AG04450 (cell line): Measurements from ENCODE around the gene DNAJC5. TPM values are rescaled to one million over a fixed set of nuclear protein-coding genes. Genes with fewer than 3 reads are reported as not detected.
A peak's percentile ranks its signal among the peaks of the same experiment; 100 is the strongest.

Experiments used
- CTCF ChIA-PET: fragments of 300-600, 350-600 bp; formaldehyde crosslinking; extraction: SDS; loops from one replicate; lab custom pipeline; 2022; ENCODE audit warnings: antibody characterized with exemption, inconsistent platforms; lab: Charles Lee
- POLR2A ChIA-PET: fragments of 350-600 bp; formaldehyde crosslinking; extraction: SDS; loops from one replicate; lab custom pipeline; 2021; ENCODE audit warnings: antibody characterized with exemption, inconsistent platforms; lab: Yijun Ruan, JAX
- DNase-seq: peaks from one replicate; pipeline ENCODE4 v3.0.0-alpha.2; 2011; ENCODE audit warnings: low read depth, low spot score
- H3K27ac ChIP-seq: one replicate; pipeline ENCODE4 v1.5.1; 2012; ENCODE audit warnings: low read depth, low read length, control low read depth
- H3K27me3 ChIP-seq: one replicate; pipeline ENCODE4 v1.6.0; 2012; ENCODE audit warnings: low read length; ENCODE audit not compliant: control insufficient read depth, insufficient read depth
- H3K4me3 ChIP-seq: 2 replicates; pipeline ENCODE4 v1.5.1; 2011; ENCODE audit warnings: mild to moderate bottlenecking, low read depth, low read length, control low read depth
- H3K9me3 ChIP-seq: 2 replicates; pipeline ENCODE4 v1.5.1; 2012; ENCODE audit warnings: low read length; ENCODE audit not compliant: control insufficient read depth, insufficient read depth
- CTCF ChIP-seq: IDR thresholded peaks from 2 replicates; pipeline ENCODE4 v1.5.1; 2011; ENCODE audit warnings: low read depth, low read length, control low read depth, inconsistent platforms
- polyA plus RNA-seq: library from polyadenylated mRNA; depleted of rRNA; stranded (reverse); fragments of >200 nt; gene quantifications from 2 replicates; pipeline ENCODE4 v1.2.3, GENCODE V29; 2011

Gene DNAJC5
- polyA plus RNA-seq, 1 experiment = 36.7 TPM

- POLR2A ChIA-PET = no interaction called here
- no peak overlapping the region for H3K4me3 ChIP-seq
- DNase-seq = no peak
- no peaks in the 10 kb centered on the region for H3K27me3 ChIP-seq
- CTCF ChIA-PET = interaction anchor here (1.4 kb wide), 1 partner anchor 22 kb away, joined by 3 read pairs; no protein-coding TSS in a partner anchor
- no peak for TF ChIP-seq CTCF
- H3K9me3 ChIP-seq = peaks cover 10% of the 10 kb centered on the region; the same call in 1 of the 2 replicates
- no peak overlapping the region for H3K27ac ChIP-seq
Observed at GRCh38 chr20:63951398-63952209, 56.7 kb downstream of the DNAJC5 start.

GRCh38 chr20:63952210-63952535, 57.2 kb downstream of the DNAJC5 start:
- POLR2A ChIA-PET = no interaction called here

GRCh38 chr20:63952769-63953168, 57.8 kb downstream of the DNAJC5 start:
- H3K27ac ChIP-seq = no peak overlapping the region
- no peak for TF ChIP-seq CTCF
- no peak overlapping the region for H3K4me3 ChIP-seq
- ChIA-PET POLR2A (no interaction called here), CTCF (interaction anchor here (1.4 kb wide), 1 partner anchor 21 kb away, joined by 3 read pairs; no protein-coding TSS in a partner anchor)
- H3K9me3 ChIP-seq = peaks cover 8% of the 10 kb centered on the region; the same call in 1 of the 2 replicates
- DNase-seq = no peak
- no peaks in the 10 kb centered on the region for H3K27me3 ChIP-seq

More at GRCh38 chr20:63952210-63952535, 57.2 kb downstream of the DNAJC5 start:
- no peak for DNase-seq
- no peak overlapping the region for H3K27ac ChIP-seq
- H3K9me3 ChIP-seq = peaks cover 10% of the 10 kb centered on the region; the same call in 1 of the 2 replicates
- no peak overlapping the region for H3K4me3 ChIP-seq
- CTCF ChIA-PET = interaction anchor here (1.4 kb wide), 1 partner anchor 22 kb away, joined by 3 read pairs; no protein-coding TSS in a partner anchor
- H3K27me3 ChIP-seq = no peaks in the 10 kb centered on the region
- TF ChIP-seq CTCF = no peak

- DNase-seq = no peak
- no peak for TF ChIP-seq CTCF
- H3K27ac ChIP-seq = no peak overlapping the region
- H3K27me3 ChIP-seq = no peaks in the 10 kb centered on the region
- CTCF ChIA-PET = interaction anchor here (1.8 kb wide), 1 partner anchor 20 kb away, joined by 5 read pairs; no protein-coding TSS in a partner anchor
- POLR2A ChIA-PET = no interaction called here
- H3K4me3 ChIP-seq = peak overlapping the region; percentile 34
- H3K9me3 ChIP-seq = no peaks in the 10 kb centered on the region; the same call in 1 of the 2 replicates
Observed at GRCh38 chr20:63953764-63954429, 59.0 kb downstream of the DNAJC5 start.
